Measurements from ENCODE around the gene BNIPL.

GRCh38 chr1:151047591-151047924 is 11.2 kb downstream of the BNIPL start, which contains the start of gene C1orf56:
- TF ChIP-seq, protein P1, sequence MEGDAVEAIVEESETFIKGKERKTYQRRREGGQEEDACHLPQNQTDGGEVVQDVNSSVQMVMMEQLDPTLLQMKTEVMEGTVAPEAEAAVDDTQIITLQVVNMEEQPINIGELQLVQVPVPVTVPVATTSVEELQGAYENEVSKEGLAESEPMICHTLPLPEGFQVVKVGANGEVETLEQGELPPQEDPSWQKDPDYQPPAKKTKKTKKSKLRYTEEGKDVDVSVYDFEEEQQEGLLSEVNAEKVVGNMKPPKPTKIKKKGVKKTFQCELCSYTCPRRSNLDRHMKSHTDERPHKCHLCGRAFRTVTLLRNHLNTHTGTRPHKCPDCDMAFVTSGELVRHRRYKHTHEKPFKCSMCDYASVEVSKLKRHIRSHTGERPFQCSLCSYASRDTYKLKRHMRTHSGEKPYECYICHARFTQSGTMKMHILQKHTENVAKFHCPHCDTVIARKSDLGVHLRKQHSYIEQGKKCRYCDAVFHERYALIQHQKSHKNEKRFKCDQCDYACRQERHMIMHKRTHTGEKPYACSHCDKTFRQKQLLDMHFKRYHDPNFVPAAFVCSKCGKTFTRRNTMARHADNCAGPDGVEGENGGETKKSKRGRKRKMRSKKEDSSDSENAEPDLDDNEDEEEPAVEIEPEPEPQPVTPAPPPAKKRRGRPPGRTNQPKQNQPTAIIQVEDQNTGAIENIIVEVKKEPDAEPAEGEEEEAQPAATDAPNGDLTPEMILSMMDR (IDR thresholded peaks at IDR 0.05; ENCODE audit: insufficient read depth, low read length), result no peak
- no peak for TF ChIP-seq POLR2AphosphoS5 (IDR thresholded peaks at IDR 0.05; ENCODE audit: low read depth)
- no peak for TF ChIP-seq GABPA (IDR thresholded peaks at IDR 0.05; ENCODE audit: low read depth)
- TF ChIP-seq, protein P2, sequence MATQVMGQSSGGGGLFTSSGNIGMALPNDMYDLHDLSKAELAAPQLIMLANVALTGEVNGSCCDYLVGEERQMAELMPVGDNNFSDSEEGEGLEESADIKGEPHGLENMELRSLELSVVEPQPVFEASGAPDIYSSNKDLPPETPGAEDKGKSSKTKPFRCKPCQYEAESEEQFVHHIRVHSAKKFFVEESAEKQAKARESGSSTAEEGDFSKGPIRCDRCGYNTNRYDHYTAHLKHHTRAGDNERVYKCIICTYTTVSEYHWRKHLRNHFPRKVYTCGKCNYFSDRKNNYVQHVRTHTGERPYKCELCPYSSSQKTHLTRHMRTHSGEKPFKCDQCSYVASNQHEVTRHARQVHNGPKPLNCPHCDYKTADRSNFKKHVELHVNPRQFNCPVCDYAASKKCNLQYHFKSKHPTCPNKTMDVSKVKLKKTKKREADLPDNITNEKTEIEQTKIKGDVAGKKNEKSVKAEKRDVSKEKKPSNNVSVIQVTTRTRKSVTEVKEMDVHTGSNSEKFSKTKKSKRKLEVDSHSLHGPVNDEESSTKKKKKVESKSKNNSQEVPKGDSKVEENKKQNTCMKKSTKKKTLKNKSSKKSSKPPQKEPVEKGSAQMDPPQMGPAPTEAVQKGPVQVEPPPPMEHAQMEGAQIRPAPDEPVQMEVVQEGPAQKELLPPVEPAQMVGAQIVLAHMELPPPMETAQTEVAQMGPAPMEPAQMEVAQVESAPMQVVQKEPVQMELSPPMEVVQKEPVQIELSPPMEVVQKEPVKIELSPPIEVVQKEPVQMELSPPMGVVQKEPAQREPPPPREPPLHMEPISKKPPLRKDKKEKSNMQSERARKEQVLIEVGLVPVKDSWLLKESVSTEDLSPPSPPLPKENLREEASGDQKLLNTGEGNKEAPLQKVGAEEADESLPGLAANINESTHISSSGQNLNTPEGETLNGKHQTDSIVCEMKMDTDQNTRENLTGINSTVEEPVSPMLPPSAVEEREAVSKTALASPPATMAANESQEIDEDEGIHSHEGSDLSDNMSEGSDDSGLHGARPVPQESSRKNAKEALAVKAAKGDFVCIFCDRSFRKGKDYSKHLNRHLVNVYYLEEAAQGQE (IDR thresholded peaks at IDR 0.05; ENCODE audit: insufficient replicate concordance, low read depth), result no peak

Data from HL-60 (cell line).